Measurements from ENCODE around the gene NCAN.

The NCAN gene

DNA sequence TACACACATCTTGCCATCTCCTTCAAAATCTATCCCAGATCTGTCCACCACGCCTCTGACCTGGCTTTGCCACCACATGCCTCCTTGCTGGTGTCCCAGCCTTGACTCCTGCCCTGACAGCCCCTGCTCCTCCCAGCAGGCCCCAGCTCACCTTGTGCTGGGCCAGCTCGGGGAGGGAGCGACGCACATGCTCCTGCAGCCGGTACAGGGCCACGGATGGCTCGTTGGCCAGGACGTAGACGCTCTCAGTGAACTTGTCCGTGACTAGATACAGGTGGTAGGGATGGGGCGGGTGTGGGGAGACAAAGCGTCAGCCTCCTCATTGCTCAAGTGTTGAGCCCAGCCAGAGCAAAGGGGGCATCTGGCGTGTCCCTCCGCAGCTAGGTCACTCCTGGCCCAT, 25.0 kb upstream of the NCAN start:
- TF ChIP-seq, protein P1, sequence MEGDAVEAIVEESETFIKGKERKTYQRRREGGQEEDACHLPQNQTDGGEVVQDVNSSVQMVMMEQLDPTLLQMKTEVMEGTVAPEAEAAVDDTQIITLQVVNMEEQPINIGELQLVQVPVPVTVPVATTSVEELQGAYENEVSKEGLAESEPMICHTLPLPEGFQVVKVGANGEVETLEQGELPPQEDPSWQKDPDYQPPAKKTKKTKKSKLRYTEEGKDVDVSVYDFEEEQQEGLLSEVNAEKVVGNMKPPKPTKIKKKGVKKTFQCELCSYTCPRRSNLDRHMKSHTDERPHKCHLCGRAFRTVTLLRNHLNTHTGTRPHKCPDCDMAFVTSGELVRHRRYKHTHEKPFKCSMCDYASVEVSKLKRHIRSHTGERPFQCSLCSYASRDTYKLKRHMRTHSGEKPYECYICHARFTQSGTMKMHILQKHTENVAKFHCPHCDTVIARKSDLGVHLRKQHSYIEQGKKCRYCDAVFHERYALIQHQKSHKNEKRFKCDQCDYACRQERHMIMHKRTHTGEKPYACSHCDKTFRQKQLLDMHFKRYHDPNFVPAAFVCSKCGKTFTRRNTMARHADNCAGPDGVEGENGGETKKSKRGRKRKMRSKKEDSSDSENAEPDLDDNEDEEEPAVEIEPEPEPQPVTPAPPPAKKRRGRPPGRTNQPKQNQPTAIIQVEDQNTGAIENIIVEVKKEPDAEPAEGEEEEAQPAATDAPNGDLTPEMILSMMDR (conservative IDR thresholded peaks at IDR 0.05) = no peak
- H3K27ac ChIP-seq = no peak overlapping the region

- TF ChIP-seq, protein P1 (conservative IDR thresholded peaks at IDR 0.05) = no peak
- H3K27ac ChIP-seq = peak overlapping the region; percentile 87
Measured at GRCh38 chr19:19191768-19192077, 20.0 kb upstream of the NCAN start.

GRCh38 chr19:19192078-19192882, 19.5 kb upstream of the NCAN start, which contains the start of the genes BORCS8 and RFXANK:
Gene BORCS8, minus strand, starts transcription at chr19:19192152. Its CDS starts 35 bp downstream, at chr19:19192117.
Gene RFXANK, plus strand, starts transcription at chr19:19192258. Its CDS starts 1,689 bp downstream, at chr19:19193947.
- H3K27ac ChIP-seq = peak within 1 kb of the TSS; percentile 87
- TF ChIP-seq, protein P1 (conservative IDR thresholded peaks at IDR 0.05) = no peak

DNA sequence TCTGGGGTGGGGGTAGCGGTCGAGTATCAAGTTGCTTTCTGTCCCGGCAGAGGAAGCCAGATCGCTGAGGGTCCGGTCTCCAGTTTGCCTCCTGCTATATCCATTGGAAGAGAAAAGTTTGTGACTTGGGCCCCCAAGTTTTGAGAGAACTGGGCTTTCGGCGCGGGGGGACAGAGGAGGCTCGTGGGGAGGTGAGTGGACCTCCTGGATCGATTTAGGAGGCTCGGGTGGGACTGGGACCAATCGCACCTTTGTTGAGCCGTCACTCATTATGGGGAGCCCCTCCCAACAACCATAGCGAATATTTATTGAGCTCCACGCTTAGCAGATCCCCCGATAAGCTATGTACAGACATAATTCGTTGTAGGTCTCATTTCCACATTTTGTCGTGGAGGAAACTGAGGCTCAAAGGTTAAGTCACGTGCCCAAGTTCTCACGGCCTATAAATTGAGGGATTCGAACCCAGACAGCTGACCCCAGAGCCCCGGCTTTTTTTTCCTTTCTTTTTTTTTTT, 18.8 kb upstream of the NCAN start:
- H3K27ac ChIP-seq = peak overlapping the region; percentile 87
- TF ChIP-seq, protein P1 (conservative IDR thresholded peaks at IDR 0.05) = no peak

GRCh38 chr19:19193926-19194325, 17.8 kb upstream of the NCAN start:
- TF ChIP-seq, protein P1 (conservative IDR thresholded peaks at IDR 0.05) = no peak
- H3K27ac ChIP-seq = no peak overlapping the region

- TF ChIP-seq, protein P1 (conservative IDR thresholded peaks at IDR 0.05) = no peak
- H3K27ac ChIP-seq = no peak overlapping the region; the same call in 1 of the 2 replicates
Measured at GRCh38 chr19:19201697-19202630, 9.8 kb upstream of the NCAN start.

DNA sequence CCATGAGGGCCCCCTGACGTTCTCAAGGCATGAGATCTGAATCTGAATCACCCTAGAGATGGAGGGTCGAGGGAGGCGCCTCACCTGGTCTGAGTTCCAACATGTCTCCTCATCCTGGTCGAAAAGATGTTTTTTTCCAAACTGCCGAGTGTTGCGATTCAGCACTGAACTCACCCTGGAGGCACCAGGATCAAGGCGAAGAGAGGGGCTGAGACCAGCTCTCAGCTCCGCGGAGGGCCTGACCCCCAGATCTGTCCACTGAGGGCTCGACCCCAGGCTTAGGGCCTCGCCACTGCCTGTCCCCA, 9.1 kb upstream of the NCAN start:
- TF ChIP-seq, protein P1 (conservative IDR thresholded peaks at IDR 0.05) = no peak
- peak overlapping the region; percentile 60; the same call in 1 of the 2 replicates for H3K27ac ChIP-seq

Data from VCaP (cell line).